IMR-90 (cell line): Measurements from ENCODE around the gene LHFPL3.

Experiments
- BHLHE40 ChIP-seq: fragments of 150-350 bp; IDR thresholded peaks from 2 replicates; pipeline ENCODE4 v1.6.1; 2016; ENCODE audit warnings: mild to moderate bottlenecking, low read depth, low read length
- CTCF ChIP-seq: conservative IDR thresholded peaks from 2 replicates; pipeline ENCODE4 v1.5.1; 2012; ENCODE audit warnings: mild to moderate bottlenecking, low read depth, low read length, improper control_type of control experiment
- ELK1 ChIP-seq: fragments of 150-350 bp; IDR thresholded peaks from 2 replicates; pipeline ENCODE4 v1.6.1; 2016; ENCODE audit warnings: low read depth, mild to moderate bottlenecking, low read length, moderate library complexity, borderline replicate concordance
- FOS ChIP-seq: fragments of 150-350 bp; IDR thresholded peaks from 2 replicates; pipeline ENCODE4 v1.6.1; 2016; ENCODE audit warnings: low read depth, low read length
- MAFK ChIP-seq: IDR thresholded peaks from 2 replicates; pipeline ENCODE4 v1.6.1; 2012; ENCODE audit warnings: low read depth, low read length, improper control_type of control experiment
- POLR2A ChIP-seq: IDR thresholded peaks from 2 replicates; pipeline ENCODE4 v1.6.1; 2012; ENCODE audit warnings: mild to moderate bottlenecking, low read depth, low read length
- RCOR1 ChIP-seq: IDR thresholded peaks from 2 replicates; pipeline ENCODE4 v1.6.1; 2012; ENCODE audit warnings: mild to moderate bottlenecking, low read length, improper control_type of control experiment; ENCODE audit not compliant: insufficient replicate concordance
- SMC3 ChIP-seq: fragments of 150-350 bp; IDR thresholded peaks from 2 replicates; pipeline ENCODE4 v1.6.1; 2016; ENCODE audit warnings: low read depth, mild to moderate bottlenecking, antibody characterized with exemption, low read length, moderate library complexity
- USF2 ChIP-seq: fragments of 150-350 bp; IDR thresholded peaks from 2 replicates; pipeline ENCODE4 v1.6.1; 2017; ENCODE audit warnings: mild to moderate bottlenecking, antibody characterized with exemption, low read length, low read depth

GRCh38 chr7:104928721-104929400 is 600.5 kb downstream of the LHFPL3 start:
- no peak for TF ChIP-seq CTCF
- TF ChIP-seq MAFK = no peak
- no peak for TF ChIP-seq SMC3
- TF ChIP-seq RCOR1 = no peak
- TF ChIP-seq ELK1 = no peak
- no peak for TF ChIP-seq POLR2A
- no peak for TF ChIP-seq USF2
- no peak for TF ChIP-seq BHLHE40
- no peak for TF ChIP-seq FOS
